ENCODE data around the gene TBC1D16. TPM values are rescaled to one million over a fixed set of nuclear protein-coding genes. Genes with fewer than 3 reads are reported as not detected.

Gene TBC1D16
- total and polyA plus RNA-seq, 5 donors = 9.9 to 27.8 (median 21.0) TPM

DNA sequence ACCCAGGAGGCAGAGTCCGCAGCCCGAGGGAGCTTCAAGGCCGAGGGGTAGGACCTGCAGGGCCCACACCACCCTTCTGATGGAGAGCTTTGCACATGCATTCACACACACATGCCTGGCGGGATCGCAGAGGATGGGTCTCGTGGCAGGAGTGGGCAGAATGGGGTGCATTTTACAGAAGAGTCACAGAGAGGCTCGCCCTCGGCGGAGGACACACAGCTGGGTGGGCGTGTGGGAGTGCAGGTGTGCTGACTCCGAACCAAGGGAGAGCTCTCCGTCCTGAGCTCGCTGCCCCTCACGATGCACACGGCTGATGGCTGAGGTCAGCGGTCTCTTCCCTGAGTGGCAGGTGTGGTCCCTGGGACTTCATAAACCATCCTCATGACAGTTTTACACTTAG, 99.6 kb downstream of the TBC1D16 start:
- Histone ChIP-seq H3K27ac (ENCODE audit: low read length) (no peak overlapping the region), H3K9me3 (ENCODE audit: control insufficient read depth, low read length) (no peaks in the 10 kb centered on the region), H3K27me3 (ENCODE audit: control insufficient read depth, insufficient read depth) (no peaks in the 10 kb centered on the region), H3K4me1 (ENCODE audit: control insufficient read depth, insufficient read depth, low read length) (no peaks in the 10 kb centered on the region), H3K4me3 (ENCODE audit: low read length) (no peak overlapping the region)
- DNase-seq (peak in 2 of 3 donors; percentile 23 to 43), ATAC-seq (no peak)
- 86% methylated on average over 16 of the region's 16 CpGs for whole genome bisulfite sequencing
- intact Hi-C loops (cut with DNase I) = no loop called here

DNA sequence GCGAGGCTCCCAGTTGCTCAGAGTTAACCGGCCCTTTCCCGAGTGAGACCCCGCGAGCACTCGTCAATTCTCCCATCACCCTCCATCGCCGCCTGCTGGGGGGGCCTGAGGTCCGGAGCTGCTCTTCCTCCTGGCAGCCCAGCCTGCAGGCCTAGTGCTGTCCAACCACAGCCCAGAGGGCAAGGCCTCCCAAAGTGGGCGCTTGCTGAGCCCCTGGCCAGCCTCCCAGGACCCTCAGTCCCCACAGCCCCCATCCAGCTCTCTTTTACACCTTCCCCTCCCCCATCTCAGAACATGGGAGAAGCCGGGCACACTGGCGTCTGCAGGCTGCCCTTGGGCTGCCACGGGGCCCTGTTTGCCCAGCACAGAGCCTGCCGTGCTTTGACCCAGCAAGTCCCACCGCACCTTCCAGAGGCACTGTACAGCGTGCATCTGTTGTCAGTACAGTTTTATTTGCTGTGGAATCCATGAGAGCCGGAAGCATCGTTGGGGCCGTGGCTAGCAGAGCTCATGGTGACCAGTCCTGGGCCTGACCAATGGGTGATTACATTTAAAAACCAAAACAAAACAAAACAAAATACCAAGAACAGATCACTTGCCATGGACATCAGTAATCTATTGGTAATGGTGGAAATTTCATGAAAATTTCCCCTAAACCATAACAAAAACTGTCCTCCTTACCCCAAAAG, 100.3 kb downstream of the TBC1D16 start:
- 88% methylated on average over 19 of the region's 19 CpGs for WGBS
- Histone ChIP-seq H3K4me3 (ENCODE audit: low read length) (no peak overlapping the region), H3K27ac (ENCODE audit: low read length) (no peak overlapping the region), H3K9me3 (ENCODE audit: control insufficient read depth, low read length) (no peaks in the 10 kb centered on the region), H3K4me1 (ENCODE audit: control insufficient read depth, insufficient read depth, low read length) (no peaks in the 10 kb centered on the region), H3K27me3 (ENCODE audit: control insufficient read depth, insufficient read depth) (no peaks in the 10 kb centered on the region)
- DNase-seq (peak in 2 of 3 donors; percentile 27 to 32), ATAC-seq (no peak)
- intact Hi-C loops (cut with DNase I) = no loop called here

DNA sequence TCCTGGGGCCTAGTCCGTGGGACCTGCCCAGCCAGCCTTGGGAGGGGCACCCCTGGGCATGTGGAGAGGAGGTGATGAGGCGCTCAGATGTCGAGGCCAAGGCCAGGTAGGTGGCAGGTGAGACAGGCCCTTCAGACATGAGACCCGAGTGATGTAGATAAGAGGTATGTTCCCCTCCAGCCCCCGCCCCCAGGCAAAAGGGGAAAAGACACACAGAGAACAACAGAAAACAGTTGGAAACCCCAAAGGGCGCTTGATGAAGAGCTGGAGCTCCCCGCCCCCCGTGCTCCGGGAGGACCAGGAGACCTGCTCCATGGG, 101.1 kb downstream of the TBC1D16 start:
- DNase-seq = peak in 2 of 3 donors; percentile 31 to 40
- no peaks in the 10 kb centered on the region for H3K4me1 ChIP-seq (ENCODE audit: control insufficient read depth, insufficient read depth, low read length)
- WGBS = 75% methylated on average over 9 of the region's 9 CpGs
- intact Hi-C loops (cut with DNase I) = no loop called here
- no peak overlapping the region for H3K27ac ChIP-seq (ENCODE audit: low read length)
- no peak overlapping the region for H3K4me3 ChIP-seq (ENCODE audit: low read length)
- H3K9me3 ChIP-seq (ENCODE audit: control insufficient read depth, low read length) = no peaks in the 10 kb centered on the region
- ATAC-seq = no peak
- no peaks in the 10 kb centered on the region for H3K27me3 ChIP-seq (ENCODE audit: control insufficient read depth, insufficient read depth)

DNA sequence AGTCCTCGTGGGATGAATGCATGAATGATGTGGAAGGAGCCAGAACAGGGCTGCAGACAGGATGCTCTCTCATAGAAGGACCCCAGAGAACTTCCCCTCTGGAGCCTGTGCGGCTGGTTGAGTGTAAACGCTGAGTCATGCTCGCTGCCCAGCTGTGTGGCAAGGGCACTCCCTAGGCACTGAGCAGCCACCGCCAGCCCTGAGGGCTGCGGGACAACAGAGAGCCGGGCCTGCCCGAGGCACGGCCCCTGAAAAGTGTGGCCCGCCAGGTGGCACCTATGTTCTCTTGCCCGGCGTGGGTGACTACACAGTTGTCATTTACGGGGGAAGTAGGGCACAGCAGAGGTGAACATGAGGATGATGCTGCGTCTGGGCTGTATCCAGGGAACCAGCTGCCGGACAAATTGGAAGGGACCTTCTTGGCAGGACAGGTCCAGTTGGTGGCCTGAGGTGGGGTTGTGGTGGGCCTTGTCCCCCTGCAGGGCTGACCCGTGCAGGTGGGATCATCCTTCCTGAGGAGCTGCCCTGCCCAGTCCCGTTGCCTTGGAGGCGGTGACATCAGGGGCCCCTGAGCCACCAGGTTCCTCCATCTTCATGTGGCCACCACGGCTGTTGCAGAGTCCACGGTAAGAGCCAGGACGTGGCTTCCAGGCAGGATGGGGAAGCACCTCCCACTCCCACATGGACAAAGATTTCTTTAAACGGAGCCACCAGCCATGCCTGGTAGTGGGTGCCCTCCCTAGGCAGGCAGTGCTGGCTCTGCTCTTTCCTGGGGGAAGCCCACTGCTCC, 101.6 kb downstream of the TBC1D16 start:
- H3K27ac ChIP-seq (ENCODE audit: low read length) = no peak overlapping the region
- WGBS = 63% methylated on average over 22 of the region's 22 CpGs
- H3K4me3 ChIP-seq (ENCODE audit: low read length) = no peak overlapping the region
- no peaks in the 10 kb centered on the region for H3K27me3 ChIP-seq (ENCODE audit: control insufficient read depth, insufficient read depth)
- intact Hi-C loops (cut with DNase I) = no loop called here
- peak in 1 of 3 donors; percentile 70 for DNase-seq
- no peaks in the 10 kb centered on the region for H3K9me3 ChIP-seq (ENCODE audit: control insufficient read depth, low read length)
- peak; percentile 23 for ATAC-seq
- H3K4me1 ChIP-seq (ENCODE audit: control insufficient read depth, insufficient read depth, low read length) = no peaks in the 10 kb centered on the region

DNA sequence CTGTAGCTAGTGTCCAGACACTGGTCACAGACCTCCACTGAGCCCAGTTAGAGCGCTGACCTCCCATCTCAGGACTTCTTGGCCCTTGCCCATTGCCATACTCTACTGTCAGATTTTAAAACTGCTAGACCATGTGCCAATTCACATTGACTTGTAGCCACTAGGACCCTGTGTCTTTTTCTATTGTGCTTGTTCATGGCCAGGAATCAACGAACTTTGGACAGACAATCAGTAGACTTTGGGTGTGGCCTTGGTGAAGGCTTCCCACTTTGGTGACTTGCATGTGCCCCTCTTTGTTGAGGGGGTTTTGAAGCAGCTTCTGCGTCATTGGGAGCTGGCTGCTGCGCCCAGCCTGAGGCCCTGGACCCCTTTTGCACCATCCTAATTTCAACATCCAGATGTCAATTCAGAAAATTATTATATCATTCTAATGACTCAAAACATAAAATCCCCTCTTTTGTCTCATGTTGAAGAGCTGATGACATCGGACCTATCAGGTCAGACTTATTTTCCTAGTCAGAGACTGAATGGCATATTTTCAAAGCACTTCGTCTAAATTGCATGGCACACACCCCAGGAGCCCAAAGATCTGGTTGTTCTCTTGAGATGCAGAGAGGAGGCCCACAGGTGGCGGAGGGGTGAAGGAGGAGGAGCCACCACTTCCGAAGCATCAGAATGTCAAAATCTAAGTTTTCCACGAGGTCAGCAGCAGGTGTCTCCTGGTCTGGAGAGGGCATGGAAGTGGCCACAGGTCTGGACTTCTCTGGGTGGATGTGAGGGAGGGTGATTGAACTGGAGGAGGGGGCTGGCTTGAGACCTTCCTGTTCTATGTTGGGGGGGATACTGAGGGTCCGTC, 103.0 kb downstream of the TBC1D16 start:
- WGBS = 50% methylated on average over 10 of the region's 10 CpGs

DNA sequence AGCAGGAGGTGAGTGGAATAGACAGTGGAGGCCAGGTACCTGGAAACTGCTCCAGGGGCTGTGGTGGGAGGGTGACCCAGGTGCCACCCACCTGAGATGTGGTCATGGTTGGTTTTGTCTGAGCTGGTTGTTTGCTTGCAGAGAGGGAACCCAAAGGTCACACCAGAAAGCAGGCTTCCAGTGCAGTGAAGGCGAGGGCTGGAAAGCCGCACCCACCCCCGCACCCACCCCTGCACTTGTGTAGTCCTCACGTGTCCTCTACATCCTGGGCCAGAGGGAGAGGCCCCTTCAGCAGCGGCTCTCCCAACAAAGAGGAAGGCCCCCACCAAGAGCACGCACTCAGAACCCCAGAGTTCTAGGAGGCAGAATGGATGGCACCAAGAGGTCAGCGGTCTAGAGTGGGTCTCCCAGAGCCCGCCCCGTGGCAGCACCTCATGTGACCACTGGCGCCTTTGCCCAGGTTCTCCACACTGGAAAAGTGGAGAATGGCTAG, 103.8 kb downstream of the TBC1D16 start:
- Histone ChIP-seq H3K9me3 (ENCODE audit: control insufficient read depth, low read length) (no peaks in the 10 kb centered on the region), H3K27ac (ENCODE audit: low read length) (no peak overlapping the region), H3K4me3 (ENCODE audit: low read length) (no peak overlapping the region), H3K4me1 (ENCODE audit: control insufficient read depth, insufficient read depth, low read length) (no peaks in the 10 kb centered on the region), H3K27me3 (ENCODE audit: control insufficient read depth, insufficient read depth) (no peaks in the 10 kb centered on the region)
- no peak for DNase-seq
- 81% methylated on average over 10 of the region's 10 CpGs for WGBS
- intact Hi-C loops (cut with DNase I) = no loop called here
- no peak for ATAC-seq

More for the DNA sequence above, 103.0 kb downstream of the TBC1D16 start:
- ATAC-seq (no peak), DNase-seq (no peak)
- H3K27ac ChIP-seq (ENCODE audit: low read length) = no peak overlapping the region
- no peaks in the 10 kb centered on the region for H3K27me3 ChIP-seq (ENCODE audit: control insufficient read depth, insufficient read depth)
- intact Hi-C loops (cut with DNase I) = no loop called here
- no peaks in the 10 kb centered on the region for H3K4me1 ChIP-seq (ENCODE audit: control insufficient read depth, insufficient read depth, low read length)
- no peaks in the 10 kb centered on the region for H3K9me3 ChIP-seq (ENCODE audit: control insufficient read depth, low read length)
- H3K4me3 ChIP-seq (ENCODE audit: low read length) = no peak overlapping the region

DNA sequence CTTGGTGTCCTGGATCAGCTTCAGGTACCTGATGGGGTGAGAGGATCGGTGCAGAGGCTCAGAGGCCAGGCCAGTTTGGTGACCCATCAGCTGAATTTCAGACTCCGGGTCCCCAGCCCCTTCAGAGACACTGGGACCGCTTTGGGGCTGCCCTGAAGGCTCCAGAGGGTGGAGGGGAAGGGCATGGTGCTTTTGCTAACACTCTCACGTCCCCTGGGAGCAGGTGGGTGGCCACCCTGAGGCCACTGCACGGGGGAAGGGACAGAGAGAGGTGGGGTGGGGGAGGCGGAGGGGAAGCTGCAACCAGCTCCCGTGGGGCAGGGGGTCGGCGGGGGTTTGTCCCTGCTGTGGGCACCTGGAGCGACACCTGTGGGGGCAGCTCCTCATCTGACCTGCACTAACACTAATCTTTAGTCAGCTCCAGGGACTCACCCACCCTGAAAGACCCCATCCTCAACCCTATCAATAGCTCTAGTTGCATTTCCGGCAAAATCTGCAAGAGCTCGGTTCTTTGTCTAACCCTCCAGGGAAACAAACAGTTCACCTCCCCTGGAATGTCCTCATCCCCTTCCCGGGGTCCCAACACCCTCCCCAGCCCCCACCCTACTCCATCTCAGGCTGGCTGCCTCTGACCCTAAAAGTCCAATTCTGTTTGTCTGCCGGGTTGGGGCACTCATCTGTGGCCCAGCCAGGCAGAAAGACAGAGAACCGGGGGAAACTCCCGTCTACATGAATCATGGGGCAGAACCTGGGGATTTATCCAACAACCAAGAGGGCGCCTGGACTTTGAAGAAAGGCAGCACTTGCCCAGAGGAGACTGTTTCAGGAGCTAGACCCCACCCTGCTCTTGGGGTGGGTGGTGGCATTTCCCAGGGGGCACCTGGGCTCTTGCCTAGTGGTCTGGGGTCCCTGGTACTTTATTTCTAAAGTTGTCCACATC, 104.5 kb downstream of the TBC1D16 start:
- H3K27me3 ChIP-seq (ENCODE audit: control insufficient read depth, insufficient read depth) = no peaks in the 10 kb centered on the region

DNA sequence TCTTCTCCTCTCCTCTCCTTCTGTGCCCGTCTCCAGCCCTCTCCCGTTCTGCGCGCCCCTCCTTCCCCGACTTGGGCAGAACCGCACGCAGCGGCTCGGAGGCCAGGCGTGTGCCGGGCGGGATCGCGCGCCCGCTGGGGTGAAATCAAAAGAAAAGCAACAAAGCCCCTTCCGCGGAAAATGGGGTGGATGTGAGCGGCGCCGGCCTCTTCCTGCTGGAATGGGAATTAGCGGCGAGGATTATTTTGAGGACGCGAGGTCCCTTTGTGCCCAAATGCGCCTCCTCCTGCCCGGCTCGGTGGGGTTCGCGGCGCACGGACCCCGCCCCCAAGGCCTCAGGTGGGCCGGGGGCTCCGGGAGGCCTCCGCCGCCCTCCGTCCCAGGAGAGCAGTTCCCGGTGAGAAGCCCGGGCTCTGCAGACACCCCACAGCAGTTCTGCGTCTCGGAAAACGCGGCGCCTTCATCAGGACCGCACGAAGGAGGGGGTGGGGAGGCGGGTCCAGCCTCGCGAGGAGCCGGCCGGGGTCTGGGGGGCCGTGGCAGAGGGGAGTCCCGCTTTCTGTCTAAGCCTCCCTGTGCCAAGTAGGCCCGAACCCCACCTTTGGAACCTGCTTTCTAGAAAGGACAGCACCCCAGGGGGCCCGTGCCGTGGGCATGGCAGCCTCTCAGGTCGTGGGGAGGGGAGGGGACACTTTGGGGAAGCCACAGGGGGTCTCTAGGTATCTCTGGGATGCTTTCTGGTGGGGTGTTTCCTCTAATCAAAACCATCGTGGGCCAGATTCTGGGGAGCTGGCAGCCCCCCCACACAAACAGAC, 105.4 kb downstream of the TBC1D16 start:
- H3K9me3 ChIP-seq (ENCODE audit: control insufficient read depth, low read length) = no peaks in the 10 kb centered on the region
- H3K4me1 ChIP-seq (ENCODE audit: control insufficient read depth, insufficient read depth, low read length) = no peaks in the 10 kb centered on the region
- H3K27ac ChIP-seq (ENCODE audit: low read length) = no peak overlapping the region
- ATAC-seq (no peak), DNase-seq (peak in 1 of 3 donors; percentile 50)
- peak overlapping the region; percentile 15 for H3K4me3 ChIP-seq (ENCODE audit: low read length)
- H3K27me3 ChIP-seq (ENCODE audit: control insufficient read depth, insufficient read depth) = no peaks in the 10 kb centered on the region
- WGBS = 1% methylated on average over 55 of the region's 59 CpGs
- intact Hi-C loops (cut with DNase I) = no loop called here

More for the DNA sequence above, 104.5 kb downstream of the TBC1D16 start:
- ATAC-seq = no peak
- no peaks in the 10 kb centered on the region for H3K9me3 ChIP-seq (ENCODE audit: control insufficient read depth, low read length)
- 19% methylated on average over 17 of the region's 17 CpGs for WGBS
- no peak overlapping the region for H3K4me3 ChIP-seq (ENCODE audit: low read length)
- H3K4me1 ChIP-seq (ENCODE audit: control insufficient read depth, insufficient read depth, low read length) = no peaks in the 10 kb centered on the region
- H3K27ac ChIP-seq (ENCODE audit: low read length) = no peak overlapping the region
- intact Hi-C loops (cut with DNase I) = no loop called here
- DNase-seq = no peak

DNA sequence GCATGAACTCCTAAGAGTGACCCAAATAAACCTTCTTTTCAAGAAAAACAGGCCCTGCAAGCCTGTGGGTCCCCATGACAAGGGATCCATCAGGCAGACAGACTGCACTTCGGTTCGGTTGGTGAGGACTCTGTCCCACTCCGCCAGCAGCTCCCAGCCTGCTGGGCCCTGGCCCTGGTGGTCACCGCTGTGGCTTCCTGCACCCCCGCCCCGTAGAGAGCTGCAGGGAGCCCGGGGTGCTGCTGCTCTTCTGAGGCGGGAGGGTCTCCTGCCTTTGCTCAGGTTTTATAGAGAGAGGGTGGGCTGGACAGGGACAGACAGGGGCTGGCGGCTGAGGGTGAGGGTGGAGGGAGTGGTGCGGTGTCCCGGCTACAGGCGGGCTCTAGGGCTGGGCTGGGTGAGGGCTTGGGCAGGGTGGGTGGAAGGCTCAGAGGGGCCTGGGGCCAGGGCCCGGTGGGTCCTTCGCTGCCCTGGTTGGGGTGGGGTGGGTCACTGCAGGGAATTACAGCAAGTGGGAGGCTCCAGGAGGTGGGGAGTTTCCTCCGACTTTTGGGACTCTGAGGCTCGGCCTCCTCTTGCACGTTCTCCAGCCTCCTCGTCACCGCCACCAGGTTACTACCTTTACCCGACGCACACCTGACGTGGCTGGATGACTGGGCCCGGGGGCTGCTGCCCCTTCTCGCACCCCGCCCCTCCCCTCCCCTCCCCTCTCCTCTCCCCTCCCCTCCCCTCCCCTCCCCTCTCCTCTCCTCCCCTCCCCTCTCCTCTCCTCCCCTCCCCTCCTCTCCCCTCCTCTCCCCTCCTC, 106.2 kb downstream of the TBC1D16 start:
- H3K27me3 ChIP-seq (ENCODE audit: control insufficient read depth, insufficient read depth) = no peaks in the 10 kb centered on the region
- intact Hi-C loops (cut with DNase I) = loop anchor here in 2 of 4 donors (2.0 to 10.0 kb wide), 2 partner anchors 55 to 67 kb away; no protein-coding TSS in a partner anchor

More for the DNA sequence above, 106.2 kb downstream of the TBC1D16 start:
- DNase-seq (peak in 1 of 3 donors; percentile 56), ATAC-seq (no peak)
- 65% methylated on average over 25 of the region's 25 CpGs for WGBS
- no peaks in the 10 kb centered on the region for H3K4me1 ChIP-seq (ENCODE audit: control insufficient read depth, insufficient read depth, low read length)
- H3K27ac ChIP-seq (ENCODE audit: low read length) = no peak overlapping the region
- no peaks in the 10 kb centered on the region for H3K9me3 ChIP-seq (ENCODE audit: control insufficient read depth, low read length)
- H3K4me3 ChIP-seq (ENCODE audit: low read length) = no peak overlapping the region
